Gastrocnemius medialis (tissue), 4 donors: Measurements from ENCODE around the gene ECEL1. TPM values are rescaled to one million over a fixed set of nuclear protein-coding genes. Genes with fewer than 3 reads are reported as not detected.

ENCODE experiments used
- ATAC-seq, 2 donors: fragments of 150-250 bp; one replicate each; pipeline ENCODE4 v1.9.1; 2016
- DNase-seq, 2 donors: peaks; one replicate each; pipeline ENCODE4 v3.0.0-alpha.2; 2019
- H3K27ac ChIP-seq, 4 donors: fragments of 200-600 bp; sonication (generic); 1 replicate in 1 of 4; 2 replicates in 3 of 4; pipeline ENCODE4 v1.5.1; 2016 to 2018; ENCODE audit warnings: mild to moderate bottlenecking in 2 of 4, moderate library complexity in 1 of 4
- H3K27me3 ChIP-seq, 3 donors: fragments of 200-600 bp; sonication (generic) in 2 of 3; 1 replicate in 1 of 3; 2 replicates in 2 of 3; pipeline versions ENCODE4 v1.5.1 to v1.6.0; 2016 to 2019; ENCODE audit warnings: mild to moderate bottlenecking in 1 of 3, moderate library complexity in 1 of 3
- H3K36me3 ChIP-seq, 2 donors: fragments of 200-600 bp; sonication (generic) in 1 of 2; one replicate each; pipeline ENCODE4 v1.5.1; 2017 to 2018
- H3K4me1 ChIP-seq, 2 donors: fragments of 200-600 bp; sonication (generic) in 1 of 2; one replicate each; pipeline ENCODE4 v1.5.1; 2016 to 2017; ENCODE audit warnings: mild to moderate bottlenecking in 2 of 2
- H3K4me3 ChIP-seq, 4 donors: fragments of 200-600 bp; sonication (generic) in 3 of 4; 1 replicate in 1 of 4; 2 replicates in 3 of 4; pipeline ENCODE4 v1.5.1; 2016 to 2019; ENCODE audit warnings: mild to moderate bottlenecking in 2 of 4
- H3K9me3 ChIP-seq, 3 donors: fragments of 200-600 bp; sonication (generic) in 2 of 3; 1 replicate in 1 of 3; 2 replicates in 2 of 3; pipeline ENCODE4 v1.5.1; 2016 to 2019
- POLR2A ChIP-seq, 2 donors: fragments of 450-650 bp; IDR thresholded peaks; one replicate each; pipeline ENCODE4 v1.6.1; 2017; ENCODE audit warnings: antibody characterized with exemption in 2 of 2, mild to moderate bottlenecking in 2 of 2, moderate library complexity in 2 of 2
- in situ Hi-C, 4 donors: fragments of 200-750 bp; cut with MboI; loops; one replicate each; pipeline versions ENCODE4 v1.15.0 to v1.8.0; 2017; ENCODE audit warnings: low sequenced_read_pairs in 4 of 4
- intact Hi-C: fragments of 100-400 bp; cut with DNase I; formaldehyde crosslinking; loops from one replicate; pipeline ENCODE4 v1.15.1; 2023; ENCODE audit warnings: low total_unique reads
- total RNA-seq, 4 donors: library from RNA; depleted of rRNA; stranded (reverse); fragments of >200 nt; gene quantifications; one replicate each; pipeline versions ENCODE4 v1.1.0 to v1.2.3, GENCODE V29; 2016
- TF ChIP-seq, protein P1 (sequence below), 5 experiments: fragments of 450-650 bp in 3 of 5; fragments of 200-600 bp in 2 of 5; sonication (generic) in 2 of 5; IDR thresholded peaks in 4 of 5; conservative IDR thresholded peaks in 1 of 5; 1 replicate in 4 of 5; 2 replicates in 1 of 5; pipeline ENCODE4 v1.5.1; 2016 to 2019; ENCODE audit warnings: antibody characterized with exemption in 5 of 5, mild to moderate bottlenecking in 3 of 5, moderate library complexity in 3 of 5

Gene ECEL1
- total RNA-seq, 4 donors from 2014 or later = 0.51 to 1.5 (median 0.55) TPM; not detected in 1

DNA sequence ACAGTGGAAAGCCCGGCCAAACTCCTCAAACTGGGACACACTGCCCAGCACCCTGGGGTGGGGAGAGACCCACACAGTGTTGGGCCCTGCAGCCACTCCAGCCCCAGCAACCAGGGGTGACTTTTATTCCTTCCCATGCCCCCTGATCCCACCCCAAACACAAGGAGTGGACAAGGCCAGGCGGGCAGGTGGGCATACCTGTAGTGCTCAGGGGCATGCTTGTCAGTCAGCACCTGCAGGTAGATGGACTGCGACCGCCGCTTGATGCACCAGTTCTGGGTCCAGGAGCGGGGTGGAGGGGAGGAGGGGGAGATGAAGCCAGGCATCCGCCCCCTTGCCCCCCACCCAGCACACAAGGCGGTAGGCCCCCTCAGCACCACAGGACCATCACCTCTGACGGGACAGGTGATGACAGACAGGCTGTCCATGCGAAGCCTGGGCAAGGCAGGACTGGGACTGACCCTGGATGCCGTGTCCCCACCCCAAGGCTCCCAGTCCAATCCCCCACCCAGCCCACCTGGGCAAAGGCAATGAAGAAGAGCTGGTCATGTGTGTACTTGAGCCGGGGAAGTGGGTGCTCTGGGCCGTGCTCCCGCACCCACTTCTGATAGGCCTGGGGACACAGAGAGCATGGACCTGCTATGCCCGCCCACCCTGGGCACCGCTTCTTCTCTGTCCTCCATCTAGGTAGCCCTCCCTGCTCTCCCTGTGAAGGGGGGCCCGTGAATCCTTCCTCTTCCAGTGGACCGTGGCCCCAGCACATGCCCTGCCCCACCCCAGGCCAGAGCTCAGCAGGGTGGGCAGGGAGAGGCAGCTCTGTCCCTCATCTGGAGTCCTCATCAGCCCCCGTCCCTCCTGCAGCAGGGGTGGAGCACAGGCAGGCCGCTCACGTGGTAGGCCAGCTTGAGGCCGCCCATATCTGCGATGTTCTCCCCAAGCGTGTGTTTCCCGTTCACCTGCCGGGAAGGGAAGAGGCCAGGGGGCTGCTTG lies 7.1 kb downstream of the ECEL1 start:
- in situ Hi-C loops (no loop called here), intact Hi-C loops (no loop called here)
- no peaks in the 10 kb centered on the region for H3K36me3 ChIP-seq
- DNase-seq = no peak
- H3K9me3 ChIP-seq = no peaks in the 10 kb centered on the region
- no peak for TF ChIP-seq POLR2A (IDR thresholded peaks at IDR 0.05)
- TF ChIP-seq, protein P1, sequence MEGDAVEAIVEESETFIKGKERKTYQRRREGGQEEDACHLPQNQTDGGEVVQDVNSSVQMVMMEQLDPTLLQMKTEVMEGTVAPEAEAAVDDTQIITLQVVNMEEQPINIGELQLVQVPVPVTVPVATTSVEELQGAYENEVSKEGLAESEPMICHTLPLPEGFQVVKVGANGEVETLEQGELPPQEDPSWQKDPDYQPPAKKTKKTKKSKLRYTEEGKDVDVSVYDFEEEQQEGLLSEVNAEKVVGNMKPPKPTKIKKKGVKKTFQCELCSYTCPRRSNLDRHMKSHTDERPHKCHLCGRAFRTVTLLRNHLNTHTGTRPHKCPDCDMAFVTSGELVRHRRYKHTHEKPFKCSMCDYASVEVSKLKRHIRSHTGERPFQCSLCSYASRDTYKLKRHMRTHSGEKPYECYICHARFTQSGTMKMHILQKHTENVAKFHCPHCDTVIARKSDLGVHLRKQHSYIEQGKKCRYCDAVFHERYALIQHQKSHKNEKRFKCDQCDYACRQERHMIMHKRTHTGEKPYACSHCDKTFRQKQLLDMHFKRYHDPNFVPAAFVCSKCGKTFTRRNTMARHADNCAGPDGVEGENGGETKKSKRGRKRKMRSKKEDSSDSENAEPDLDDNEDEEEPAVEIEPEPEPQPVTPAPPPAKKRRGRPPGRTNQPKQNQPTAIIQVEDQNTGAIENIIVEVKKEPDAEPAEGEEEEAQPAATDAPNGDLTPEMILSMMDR (IDR thresholded peaks at IDR 0.05 in 4 of 5, conservative IDR thresholded peaks at IDR 0.05 in 1 of 5) = no peak
- H3K4me3 ChIP-seq = no peak overlapping the region
- H3K4me1 ChIP-seq = no peaks in the 10 kb centered on the region
- no peak for ATAC-seq
- H3K27me3 ChIP-seq = peaks cover 15 to 22% (median 20%) of the 10 kb centered on the region in 3 donors
- H3K27ac ChIP-seq = no peak overlapping the region

DNA sequence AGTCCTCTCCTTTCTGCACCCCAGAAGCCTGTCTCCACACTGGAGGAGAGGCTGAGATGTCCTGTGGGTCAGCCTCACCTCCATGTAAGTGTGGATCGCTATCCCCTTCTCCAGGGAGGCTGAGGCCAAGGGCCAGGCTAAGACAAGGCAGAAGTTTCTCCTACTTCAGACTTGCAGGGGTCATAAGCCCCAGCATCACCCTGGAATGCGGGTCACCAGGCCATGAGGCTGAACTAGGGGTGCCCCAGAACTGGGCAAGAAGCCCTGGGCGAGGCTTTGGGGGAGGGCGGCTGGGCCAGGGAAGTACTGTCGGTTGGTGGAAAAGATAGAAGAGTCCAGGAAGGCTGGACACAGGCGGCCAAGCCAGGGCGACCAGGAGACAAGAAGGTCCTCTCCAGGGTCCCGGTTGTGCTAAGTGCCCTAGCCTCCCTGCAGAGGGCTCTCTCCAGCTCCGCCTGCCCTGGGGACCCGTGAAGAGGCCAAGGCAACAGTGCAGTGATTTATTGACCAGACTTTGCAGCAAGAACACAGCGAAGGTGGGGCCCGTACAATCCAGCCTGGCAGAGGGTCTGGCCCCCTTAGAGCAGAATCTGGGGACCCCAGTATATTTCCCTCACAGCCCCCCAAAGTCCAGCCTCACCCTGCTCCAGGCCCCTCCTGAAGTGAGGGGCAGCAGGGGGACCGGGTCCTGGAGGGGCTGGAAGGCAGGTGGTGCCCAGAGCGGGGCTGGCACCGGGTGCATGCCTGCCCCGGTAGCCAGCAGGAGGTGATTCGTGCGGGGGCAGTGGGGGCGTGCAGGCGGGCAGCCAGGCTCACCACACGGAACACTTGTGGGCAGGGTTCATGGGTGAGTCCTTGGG lies 8.1 kb downstream of the ECEL1 start:
- peaks cover 6 to 13% (median 11%) of the 10 kb centered on the region in 3 donors for H3K27me3 ChIP-seq
- no peak overlapping the region for H3K4me3 ChIP-seq
- intact Hi-C loops (no loop called here), in situ Hi-C loops (no loop called here)
- H3K9me3 ChIP-seq = no peaks in the 10 kb centered on the region
- no peaks in the 10 kb centered on the region for H3K4me1 ChIP-seq
- no peak overlapping the region for H3K27ac ChIP-seq
- ATAC-seq (no peak), DNase-seq (no peak)
- no peak for TF ChIP-seq POLR2A (IDR thresholded peaks at IDR 0.05)
- TF ChIP-seq, protein P1 (IDR thresholded peaks at IDR 0.05 in 4 of 5, conservative IDR thresholded peaks at IDR 0.05 in 1 of 5) = no peak
- no peaks in the 10 kb centered on the region for H3K36me3 ChIP-seq

DNA sequence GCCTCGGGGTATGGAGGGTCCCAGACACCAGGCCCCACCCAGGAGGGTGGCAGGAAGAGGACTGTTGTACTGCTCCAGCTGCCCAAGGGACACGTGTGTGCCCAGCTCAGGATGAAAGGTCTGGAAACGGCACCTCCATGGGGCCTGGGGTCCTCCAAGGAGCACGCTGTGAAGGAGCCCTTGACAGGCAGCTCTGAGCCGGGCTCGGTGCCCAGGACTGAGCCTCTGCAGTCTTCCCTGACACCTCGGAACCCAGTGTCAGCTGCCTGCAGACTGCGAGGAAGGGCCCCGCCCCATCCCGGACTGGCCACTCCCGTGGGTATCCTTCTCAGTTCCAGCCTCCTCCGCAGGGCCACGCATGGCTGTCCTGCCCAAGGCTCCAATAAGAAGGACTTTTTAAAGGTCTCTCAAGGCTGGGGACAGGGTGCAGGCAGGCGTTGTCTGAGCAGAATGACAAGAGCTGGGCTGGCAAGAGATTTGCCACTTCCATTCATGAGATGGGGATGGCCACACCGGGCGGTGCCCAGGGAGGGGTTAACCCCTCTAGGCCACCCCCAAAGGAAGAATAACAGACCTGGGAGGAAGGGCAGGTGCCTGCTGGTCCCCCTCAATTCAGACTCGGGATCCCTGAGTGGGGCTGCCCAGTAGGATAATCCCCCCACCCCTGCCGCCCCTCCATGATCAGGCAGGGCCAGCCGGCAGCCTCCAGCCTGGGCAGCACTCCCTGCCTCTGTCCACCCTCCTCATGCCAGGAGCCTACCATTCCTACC lies 8.9 kb downstream of the ECEL1 start:
- ATAC-seq (no peak), DNase-seq (no peak)
- no peaks in the 10 kb centered on the region for H3K36me3 ChIP-seq
- intact Hi-C loops = no loop called here
- H3K27me3 ChIP-seq = peaks cover 0 to 5% (median 3%) of the 10 kb centered on the region in 3 donors
- no peak overlapping the region for H3K4me3 ChIP-seq
- H3K27ac ChIP-seq = no peak overlapping the region
- in situ Hi-C loops = no loop called here
- no peak for TF ChIP-seq POLR2A (IDR thresholded peaks at IDR 0.05)
- TF ChIP-seq, protein P1 (IDR thresholded peaks at IDR 0.05 in 4 of 5, conservative IDR thresholded peaks at IDR 0.05 in 1 of 5) = no peak
- no peaks in the 10 kb centered on the region for H3K9me3 ChIP-seq
- no peaks in the 10 kb centered on the region for H3K4me1 ChIP-seq

DNA sequence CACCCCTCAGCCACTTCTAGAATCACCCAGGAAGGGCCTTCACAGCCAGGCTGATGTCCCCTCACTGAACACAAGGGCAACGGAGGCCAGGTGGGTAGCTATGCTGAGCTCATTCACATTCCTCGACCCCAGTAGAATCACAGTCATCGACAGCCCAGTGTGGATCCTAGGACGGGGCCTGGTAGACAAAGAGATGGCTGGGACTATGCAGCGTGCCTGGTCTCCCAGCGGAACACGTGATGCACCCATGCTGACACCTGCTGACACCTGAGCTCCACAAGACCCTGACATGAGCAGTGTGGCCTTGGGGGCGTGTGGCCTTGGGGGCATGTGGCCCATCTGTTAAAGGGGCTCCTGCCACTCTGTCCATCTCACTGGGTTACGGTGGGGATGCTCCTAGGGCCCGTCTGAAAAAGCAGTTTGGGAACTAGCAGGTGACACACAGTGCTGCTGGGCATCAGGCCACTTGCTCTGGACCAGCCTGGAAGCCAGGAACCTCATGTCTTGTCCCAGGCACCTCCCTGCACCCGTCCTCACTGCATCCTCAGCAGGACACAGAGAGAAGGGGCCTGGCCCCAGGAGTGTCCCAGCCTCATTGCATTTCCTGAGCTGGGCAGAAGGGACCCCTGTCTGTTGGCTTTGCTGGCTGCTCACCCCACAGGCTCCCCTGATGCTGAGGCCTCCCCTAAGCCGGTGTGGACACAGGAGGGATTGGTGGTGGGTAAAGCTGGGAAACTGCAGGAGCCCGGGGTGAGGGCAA lies 9.7 kb downstream of the ECEL1 start:
- Histone ChIP-seq H3K36me3 (no peaks in the 10 kb centered on the region), H3K27me3 (peaks cover 0 to 5% (median 0%) of the 10 kb centered on the region in 3 donors), H3K9me3 (no peaks in the 10 kb centered on the region), H3K4me1 (no peaks in the 10 kb centered on the region), H3K27ac (no peak overlapping the region), H3K4me3 (no peak overlapping the region)
- in situ Hi-C loops (no loop called here), intact Hi-C loops (no loop called here)
- TF ChIP-seq POLR2A (IDR thresholded peaks at IDR 0.05) = no peak
- TF ChIP-seq, protein P1 (IDR thresholded peaks at IDR 0.05 in 4 of 5, conservative IDR thresholded peaks at IDR 0.05 in 1 of 5) = no peak
- ATAC-seq (no peak), DNase-seq (peak in 1 of 2 donors; percentile 8)
